Chondrocyte (in vitro differentiated cells): ENCODE measurements around the gene TMEM220. TPM values are rescaled to one million over a fixed set of nuclear protein-coding genes. Genes with fewer than 3 reads are reported as not detected.

Source experiments
- DNase-seq: peaks from one replicate; pipeline ENCODE4 v3.0.0; 2021; ENCODE audit warnings: mixed read lengths, low spot score
- H3K27ac Mint-ChIP-seq: one replicate; pipeline ENCODE4 v1.8.0; 2021; ENCODE audit warnings: mild to moderate bottlenecking, moderate library complexity, mixed read lengths; ENCODE audit not compliant: unreplicated experiment
- H3K27me3 Mint-ChIP-seq: 2 replicates; pipeline ENCODE4 v1.8.0; 2021; ENCODE audit warnings: low read depth, mixed read lengths
- H3K36me3 Mint-ChIP-seq: 2 replicates; pipeline ENCODE4 v1.8.0; 2021; ENCODE audit warnings: low read depth, mixed read lengths
- H3K4me1 Mint-ChIP-seq: 2 replicates; pipeline ENCODE4 v1.8.0; 2021; ENCODE audit warnings: low read depth, mild to moderate bottlenecking, mixed read lengths
- H3K4me3 Mint-ChIP-seq: one replicate; pipeline ENCODE4 v1.8.0; 2021; ENCODE audit warnings: mild to moderate bottlenecking, moderate library complexity, mixed read lengths; ENCODE audit not compliant: unreplicated experiment
- H3K9me3 Mint-ChIP-seq: 2 replicates; pipeline ENCODE4 v1.8.0; 2021; ENCODE audit warnings: low read depth, mixed read lengths
- total RNA-seq: library from RNA; stranded (reverse); gene quantifications from 3 replicates; pipeline ENCODE4 v1.2.1, GENCODE V29; 2021
- TF ChIP-seq, protein P1 (sequence below): fragments of 200-600 bp; sonication (generic); IDR thresholded peaks from 2 replicates; pipeline ENCODE4 v1.5.0; 2021; ENCODE audit warnings: antibody characterized with exemption, mild to moderate bottlenecking, moderate library complexity

TMEM220 gene
- total RNA-seq, 1 donor from 2014 or later = 7.6 TPM

- TF ChIP-seq, protein P1, sequence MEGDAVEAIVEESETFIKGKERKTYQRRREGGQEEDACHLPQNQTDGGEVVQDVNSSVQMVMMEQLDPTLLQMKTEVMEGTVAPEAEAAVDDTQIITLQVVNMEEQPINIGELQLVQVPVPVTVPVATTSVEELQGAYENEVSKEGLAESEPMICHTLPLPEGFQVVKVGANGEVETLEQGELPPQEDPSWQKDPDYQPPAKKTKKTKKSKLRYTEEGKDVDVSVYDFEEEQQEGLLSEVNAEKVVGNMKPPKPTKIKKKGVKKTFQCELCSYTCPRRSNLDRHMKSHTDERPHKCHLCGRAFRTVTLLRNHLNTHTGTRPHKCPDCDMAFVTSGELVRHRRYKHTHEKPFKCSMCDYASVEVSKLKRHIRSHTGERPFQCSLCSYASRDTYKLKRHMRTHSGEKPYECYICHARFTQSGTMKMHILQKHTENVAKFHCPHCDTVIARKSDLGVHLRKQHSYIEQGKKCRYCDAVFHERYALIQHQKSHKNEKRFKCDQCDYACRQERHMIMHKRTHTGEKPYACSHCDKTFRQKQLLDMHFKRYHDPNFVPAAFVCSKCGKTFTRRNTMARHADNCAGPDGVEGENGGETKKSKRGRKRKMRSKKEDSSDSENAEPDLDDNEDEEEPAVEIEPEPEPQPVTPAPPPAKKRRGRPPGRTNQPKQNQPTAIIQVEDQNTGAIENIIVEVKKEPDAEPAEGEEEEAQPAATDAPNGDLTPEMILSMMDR = no peak
- Mint-ChIP-seq H3K4me1 (peaks cover 6% of the 10 kb centered on the region), H3K27me3 (peaks cover 4% of the 10 kb centered on the region), H3K9me3 (no peaks in the 10 kb centered on the region), H3K36me3 (no peaks in the 10 kb centered on the region), H3K4me3 (no peak overlapping the region), H3K27ac (no peak overlapping the region)
- DNase-seq = no peak
Observed at GRCh38 chr17:10742431-10742830, 12.6 kb upstream of the TMEM220 start.

DNA sequence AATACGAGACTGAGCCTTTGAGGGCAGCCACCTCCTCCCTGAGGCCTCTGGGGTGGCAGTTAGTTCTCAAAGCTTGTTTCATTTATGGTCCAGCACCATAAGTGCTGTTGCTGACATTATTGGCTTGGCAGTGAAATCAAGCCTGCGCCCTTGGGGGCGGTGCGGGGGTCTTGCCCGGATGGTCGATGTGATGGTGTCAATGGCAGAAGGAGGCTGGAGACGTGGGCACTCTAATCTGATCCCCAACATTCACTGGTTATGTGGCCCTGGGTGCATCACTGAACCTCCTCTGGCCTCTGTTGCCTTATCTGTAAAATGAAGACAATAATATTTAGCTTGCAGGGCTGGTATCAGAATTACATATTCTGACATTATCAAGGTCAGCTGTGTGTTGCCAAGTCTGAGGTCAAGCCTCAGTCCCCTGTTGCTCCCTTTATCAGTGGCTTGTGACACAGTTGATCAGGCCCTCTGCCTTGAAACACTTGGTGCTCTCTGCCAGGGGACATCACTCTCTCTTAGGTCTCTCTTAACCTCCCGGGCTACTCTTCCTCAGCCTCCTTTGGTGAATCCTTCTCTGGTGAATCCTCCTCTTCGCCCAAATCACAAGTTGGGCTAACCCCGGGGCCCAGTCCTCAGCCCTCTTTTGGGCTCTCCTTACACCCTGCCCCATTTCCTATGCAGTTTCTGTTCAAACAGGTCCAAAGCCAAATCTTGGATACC, 11.8 kb upstream of the TMEM220 start:
- H3K27me3 Mint-ChIP-seq = peaks cover 3% of the 10 kb centered on the region

DNA sequence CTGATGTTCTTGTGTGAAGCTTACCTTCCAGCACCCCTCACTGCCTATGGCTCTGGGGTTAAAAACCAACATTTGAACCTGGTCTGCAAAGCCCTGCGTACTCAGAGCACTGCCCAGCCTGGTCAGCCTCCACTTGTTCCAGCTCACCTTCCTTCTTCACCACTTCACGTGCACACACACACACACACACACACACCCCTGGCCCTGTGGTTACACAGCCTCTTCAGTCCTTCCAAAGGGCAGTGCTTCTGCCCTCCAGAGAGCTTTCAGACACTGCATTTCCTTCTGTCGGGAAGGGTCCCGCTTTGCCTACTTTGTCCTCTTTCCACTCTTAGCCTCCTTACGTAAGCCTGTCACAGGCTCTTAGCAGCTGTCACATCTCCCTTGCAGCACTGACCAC, 9.6 kb upstream of the TMEM220 start:
- no peak overlapping the region for H3K4me3 Mint-ChIP-seq
- no peak overlapping the region for H3K27ac Mint-ChIP-seq
- H3K4me1 Mint-ChIP-seq = peaks cover 6% of the 10 kb centered on the region
- TF ChIP-seq, protein P1 = no peak
- peaks cover 1% of the 10 kb centered on the region for H3K36me3 Mint-ChIP-seq
- no peaks in the 10 kb centered on the region for H3K9me3 Mint-ChIP-seq
- DNase-seq = no peak
- peaks cover 5% of the 10 kb centered on the region for H3K27me3 Mint-ChIP-seq

More for the DNA sequence above, 11.8 kb upstream of the TMEM220 start:
- DNase-seq = no peak
- TF ChIP-seq, protein P1 = no peak
- Mint-ChIP-seq H3K4me3 (no peak overlapping the region), H3K27ac (no peak overlapping the region), H3K36me3 (no peaks in the 10 kb centered on the region), H3K9me3 (no peaks in the 10 kb centered on the region), H3K4me1 (peaks cover 9% of the 10 kb centered on the region)

GRCh38 chr17:10738521-10739258, 8.9 kb upstream of the TMEM220 start:
- TF ChIP-seq, protein P1 = no peak
- H3K27ac Mint-ChIP-seq = no peak overlapping the region
- peaks cover 5% of the 10 kb centered on the region for H3K27me3 Mint-ChIP-seq
- H3K4me1 Mint-ChIP-seq = peaks cover 2% of the 10 kb centered on the region
- peaks cover 1% of the 10 kb centered on the region for H3K36me3 Mint-ChIP-seq
- H3K9me3 Mint-ChIP-seq = no peaks in the 10 kb centered on the region
- DNase-seq = no peak
- H3K4me3 Mint-ChIP-seq = no peak overlapping the region

GRCh38 chr17:10737736-10738135, 7.9 kb upstream of the TMEM220 start:
- H3K27ac Mint-ChIP-seq = no peak overlapping the region
- H3K36me3 Mint-ChIP-seq = peaks cover 1% of the 10 kb centered on the region
- peaks cover 2% of the 10 kb centered on the region for H3K4me1 Mint-ChIP-seq
- no peak for DNase-seq
- peaks cover 5% of the 10 kb centered on the region for H3K27me3 Mint-ChIP-seq
- TF ChIP-seq, protein P1 = no peak
- H3K9me3 Mint-ChIP-seq = no peaks in the 10 kb centered on the region
- H3K4me3 Mint-ChIP-seq = no peak overlapping the region
